Trophoblast cell (in vitro differentiated cells and primary cell): ENCODE measurements around the gene RAB7B.

Experiments
- DNase-seq, 2 donors: peaks; one replicate each; pipeline ENCODE4 v3.0.0-alpha.2; 2016
- H2AFZ ChIP-seq: 2 replicates; pipeline ENCODE4 v1.6.1; 2013; ENCODE audit warnings: low read length, moderate library complexity, mild to moderate bottlenecking; ENCODE audit not compliant: insufficient read depth, poor library complexity
- H2AK5ac ChIP-seq: 2 replicates; pipeline ENCODE4 v1.6.1; 2013; ENCODE audit warnings: mild to moderate bottlenecking, low read length
- H2BK120ac ChIP-seq: 2 replicates; pipeline ENCODE4 v1.6.1; 2013; ENCODE audit warnings: low read length, mild to moderate bottlenecking, moderate library complexity; ENCODE audit not compliant: insufficient read depth, poor library complexity
- H2BK12ac ChIP-seq: 2 replicates; pipeline ENCODE4 v1.6.1; 2013; ENCODE audit warnings: mild to moderate bottlenecking, low read length, moderate library complexity
- H2BK5ac ChIP-seq: 2 replicates; pipeline ENCODE4 v1.6.1; 2013; ENCODE audit warnings: low read length, low read depth, moderate library complexity, mild to moderate bottlenecking; ENCODE audit not compliant: poor library complexity
- H3K14ac ChIP-seq: 2 replicates; pipeline ENCODE4 v1.6.1; 2013; ENCODE audit warnings: mild to moderate bottlenecking, low read length
- H3K18ac ChIP-seq: 2 replicates; pipeline ENCODE4 v1.6.1; 2013; ENCODE audit warnings: mild to moderate bottlenecking, low read length
- H3K23ac ChIP-seq: 2 replicates; pipeline ENCODE4 v1.6.1; 2013; ENCODE audit warnings: low read length
- H3K27ac ChIP-seq: 2 replicates; pipeline ENCODE4 v1.5.1; 2013; ENCODE audit warnings: low read depth, mild to moderate bottlenecking, inconsistent platforms, low read length, moderate library complexity
- H3K27me3 ChIP-seq: 2 replicates; pipeline ENCODE4 v1.6.1; 2013; ENCODE audit warnings: inconsistent platforms, mild to moderate bottlenecking, low read length, moderate library complexity; ENCODE audit not compliant: insufficient read depth
- H3K36me3 ChIP-seq, 2 experiments: 1 replicate in 1 of 2; 2 replicates in 1 of 2; pipeline ENCODE4 v1.6.1; 2013; ENCODE audit warnings: low read length in 2 of 2, mild to moderate bottlenecking in 2 of 2, moderate library complexity in 1 of 2; ENCODE audit not compliant: insufficient read depth in 2 of 2, control insufficient read depth in 1 of 2
- H3K4ac ChIP-seq: 2 replicates; pipeline ENCODE4 v1.6.1; 2013; ENCODE audit warnings: low read depth, mild to moderate bottlenecking, low read length, moderate library complexity
- H3K4me1 ChIP-seq, 2 experiments: 1 replicate in 1 of 2; 2 replicates in 1 of 2; pipeline ENCODE4 v1.6.1; 2013; ENCODE audit warnings: low read length in 2 of 2, mild to moderate bottlenecking in 2 of 2, moderate library complexity in 1 of 2; ENCODE audit not compliant: insufficient read depth in 2 of 2, control insufficient read depth in 1 of 2
- H3K4me2 ChIP-seq: 2 replicates; pipeline ENCODE4 v1.6.1; 2013; ENCODE audit warnings: inconsistent platforms, mild to moderate bottlenecking, low read length, moderate library complexity
- H3K4me3 ChIP-seq: 2 replicates; pipeline ENCODE4 v1.5.1; 2013; ENCODE audit warnings: mild to moderate bottlenecking, low read depth, low read length, inconsistent platforms
- H3K79me1 ChIP-seq: one replicate; pipeline ENCODE4 v1.6.1; 2013; ENCODE audit warnings: low read length
- H3K79me2 ChIP-seq: 2 replicates; pipeline ENCODE4 v1.6.1; 2013; ENCODE audit warnings: low read length, mild to moderate bottlenecking; ENCODE audit not compliant: control insufficient read depth, insufficient read depth, poor library complexity
- H3K9ac ChIP-seq: 2 replicates; pipeline ENCODE4 v1.6.1; 2013; ENCODE audit warnings: mild to moderate bottlenecking, low read length
- H3K9me3 ChIP-seq: 2 replicates; pipeline ENCODE4 v1.6.1; 2013; ENCODE audit warnings: low read depth, mild to moderate bottlenecking, control low read depth, inconsistent platforms, low read length; ENCODE audit not compliant: insufficient read depth
- H4K12ac ChIP-seq: 2 replicates; pipeline ENCODE4 v1.6.1; 2013; ENCODE audit warnings: low read depth, mild to moderate bottlenecking, low read length, moderate library complexity
- H4K8ac ChIP-seq: 2 replicates; pipeline ENCODE4 v1.6.1; 2013; ENCODE audit warnings: low read depth, mild to moderate bottlenecking, low read length, moderate library complexity
- H4K91ac ChIP-seq: one replicate; pipeline ENCODE4 v1.6.1; 2013; ENCODE audit warnings: low read depth, mild to moderate bottlenecking, low read length, moderate library complexity
- WGBS: extraction: QIAGEN DNeasy Blood & Tissue Kit; methylation state at CpG from one replicate; pipeline ENCODE4 v1.1.7; 2013; ENCODE audit warnings: missing lambda C conversion rate; ENCODE audit not compliant: insufficient read length, insufficient coverage; ENCODE audit errors: extremely low coverage; 5-methylcytosine and 5-hydroxymethylcytosine counted together

Gene RAB7B

DNA sequence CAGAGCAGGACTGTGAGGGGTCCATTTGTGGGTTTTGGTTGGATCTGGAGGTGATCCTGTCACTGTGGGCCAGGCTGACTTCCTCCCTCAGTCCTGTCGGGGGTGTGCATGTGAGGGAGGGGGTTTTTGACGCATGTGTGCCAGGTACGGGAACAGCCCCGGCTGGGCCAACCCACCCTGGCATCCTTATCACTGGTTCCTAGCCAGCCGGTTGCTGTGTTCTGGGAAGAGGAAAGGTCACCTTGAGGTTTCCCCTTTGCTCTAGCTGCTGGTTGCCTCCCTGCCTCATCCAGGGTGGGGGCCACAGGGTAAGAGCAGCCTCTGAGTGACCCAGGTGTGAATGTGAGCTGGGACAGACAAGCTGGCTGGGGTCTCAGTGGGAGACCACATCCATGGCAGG lies 62.5 kb downstream of the RAB7B start:
- Histone ChIP-seq H3K4ac (no peak overlapping the region), H4K8ac (no peak overlapping the region), H2BK120ac (no peak overlapping the region), H2BK5ac (no peak overlapping the region), H3K79me1 (no peaks in the 10 kb centered on the region), H3K79me2 (no peaks in the 10 kb centered on the region), H3K27ac (no peak overlapping the region), H3K27me3 (no peaks in the 10 kb centered on the region), H3K4me2 (no peak overlapping the region), H4K91ac (no peak overlapping the region), H4K12ac (no peak overlapping the region), H3K9me3 (no peaks in the 10 kb centered on the region), H2AFZ (no peak overlapping the region), H3K4me3 (no peak overlapping the region), H3K23ac (no peak overlapping the region), H2BK12ac (no peak overlapping the region), H2AK5ac (no peak overlapping the region), H3K36me3 (no peaks in the 10 kb centered on the region), H3K9ac (no peak overlapping the region), H3K4me1 (peaks cover 0 to 2% of the 10 kb centered on the region in 2 experiments), H3K18ac (no peak overlapping the region), H3K14ac (no peak overlapping the region)
- DNase-seq, result no peak
- no CpG with 5 or more reads among the region's 5 CpGs for WGBS

DNA sequence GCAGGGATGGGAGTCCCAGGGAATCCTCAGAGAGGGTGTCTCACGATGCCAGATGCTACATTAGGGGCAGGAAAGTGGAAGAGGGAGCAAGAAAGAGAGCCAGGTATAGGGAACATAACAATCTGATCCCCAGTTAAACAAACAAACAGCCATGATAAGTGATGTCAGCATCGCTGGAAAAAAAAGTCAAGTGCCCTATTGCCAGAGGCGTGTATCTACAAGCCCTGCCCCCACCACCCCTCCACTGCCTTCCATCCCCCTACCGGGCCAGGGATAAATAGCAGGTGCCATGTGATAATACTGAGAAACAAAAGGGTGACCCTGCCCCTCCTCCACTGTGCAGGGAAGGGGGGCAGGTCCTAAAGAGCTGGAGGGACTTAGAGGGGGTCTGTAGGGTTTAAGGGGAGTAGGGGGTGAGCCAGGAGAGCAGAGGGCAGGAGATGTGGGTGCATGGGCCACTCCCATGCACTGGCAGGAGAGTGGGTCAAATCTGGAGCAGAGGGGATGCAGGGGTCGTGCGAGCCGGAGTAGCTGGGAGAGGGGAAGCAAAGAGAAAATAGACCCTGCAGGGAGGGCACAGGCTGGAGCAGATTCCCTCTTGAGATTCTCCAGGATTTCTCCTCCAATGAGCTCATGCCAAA lies 63.4 kb downstream of the RAB7B start:
- Histone ChIP-seq H3K79me2 (no peaks in the 10 kb centered on the region), H3K18ac (no peak overlapping the region), H3K79me1 (no peaks in the 10 kb centered on the region), H4K91ac (no peak overlapping the region), H2AK5ac (no peak overlapping the region), H4K8ac (no peak overlapping the region), H2BK12ac (no peak overlapping the region), H3K4ac (no peak overlapping the region), H4K12ac (no peak overlapping the region), H2BK5ac (no peak overlapping the region), H3K4me2 (no peak overlapping the region), H3K4me1 (peaks cover 0 to 2% of the 10 kb centered on the region in 2 experiments), H2BK120ac (no peak overlapping the region), H3K36me3 (no peaks in the 10 kb centered on the region), H3K9ac (no peak overlapping the region), H3K27ac (no peak overlapping the region), H3K14ac (no peak overlapping the region), H2AFZ (no peak overlapping the region), H3K27me3 (no peaks in the 10 kb centered on the region), H3K23ac (no peak overlapping the region), H3K9me3 (no peaks in the 10 kb centered on the region), H3K4me3 (no peak overlapping the region)
- DNase-seq, result no peak
- WGBS, result no CpG with 5 or more reads among the region's 7 CpGs

DNA sequence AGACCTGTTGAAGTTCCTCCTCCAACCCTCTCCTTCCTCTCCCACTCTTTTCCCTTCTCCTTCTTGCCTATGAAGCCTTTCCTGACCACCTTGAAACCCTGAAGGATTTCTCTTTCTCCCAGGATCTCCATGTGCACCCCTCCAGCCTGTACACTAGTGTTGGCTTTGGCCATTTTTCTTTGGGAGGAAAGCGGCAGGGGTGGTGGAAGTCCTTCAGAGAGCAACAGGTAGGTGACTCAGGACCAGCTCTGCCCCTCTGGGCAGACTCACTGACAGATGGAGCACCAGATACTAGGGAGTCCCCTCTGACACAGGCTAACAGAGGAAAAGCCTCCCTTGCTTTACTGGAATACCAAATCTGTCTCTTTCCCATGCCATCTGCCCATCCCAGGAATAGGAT lies 64.5 kb downstream of the RAB7B start:
- Histone ChIP-seq H3K9me3 (no peaks in the 10 kb centered on the region), H3K4me3 (no peak overlapping the region), H3K4ac (no peak overlapping the region), H4K8ac (no peak overlapping the region), H3K14ac (no peak overlapping the region), H3K4me1 (peaks cover 0 to 5% of the 10 kb centered on the region in 2 experiments), H3K79me2 (no peaks in the 10 kb centered on the region), H3K23ac (no peak overlapping the region), H4K12ac (no peak overlapping the region), H3K9ac (no peak overlapping the region), H2BK120ac (no peak overlapping the region), H2BK5ac (no peak overlapping the region), H3K18ac (no peak overlapping the region), H3K27me3 (no peaks in the 10 kb centered on the region), H3K36me3 (no peaks in the 10 kb centered on the region), H2BK12ac (no peak overlapping the region), H4K91ac (no peak overlapping the region), H3K27ac (no peak overlapping the region), H3K4me2 (no peak overlapping the region), H2AK5ac (no peak overlapping the region), H2AFZ (no peak overlapping the region), H3K79me1 (no peaks in the 10 kb centered on the region)
- DNase-seq, result no peak
- no CpG with 5 or more reads among the region's 1 CpG for WGBS

DNA sequence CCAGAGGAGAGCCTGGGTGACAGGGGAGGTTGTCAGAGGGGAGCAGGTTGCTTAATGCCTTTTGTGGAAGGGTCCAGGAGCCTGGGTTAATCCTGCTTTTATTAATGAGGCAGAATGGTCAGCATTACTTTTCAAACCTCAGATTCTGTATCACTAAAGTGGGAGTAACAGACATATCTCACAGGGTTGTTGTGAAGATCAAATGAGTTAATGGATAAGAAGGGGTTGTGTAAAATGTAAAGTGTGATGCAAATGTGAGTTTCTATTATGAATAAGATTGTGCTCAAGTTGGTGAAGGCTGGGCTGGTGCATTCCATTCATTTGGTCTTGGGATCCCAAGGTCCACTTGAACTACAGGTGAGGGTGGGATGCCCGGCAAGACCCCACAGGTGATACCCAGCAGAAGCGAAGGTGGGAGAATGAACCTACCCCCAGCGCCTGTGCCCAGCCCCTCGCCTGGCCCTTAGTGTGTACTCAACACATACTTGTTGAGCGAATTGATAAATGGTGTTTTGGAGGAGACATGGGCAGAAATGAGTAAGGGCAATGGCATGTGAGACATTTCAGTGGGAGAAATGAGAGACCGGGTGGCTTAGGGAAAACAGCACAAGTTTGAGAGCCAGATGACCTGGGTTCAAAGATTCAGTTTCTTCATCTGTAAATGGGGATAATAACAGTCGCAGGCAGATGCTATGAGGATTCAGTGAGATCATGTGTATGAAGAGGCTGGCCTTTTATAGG lies 66.2 kb downstream of the RAB7B start:
- no peak overlapping the region for H3K4me2 ChIP-seq
- no peak overlapping the region for H4K8ac ChIP-seq
- H3K14ac ChIP-seq, result no peak overlapping the region
- no peak overlapping the region for H4K12ac ChIP-seq
- H3K4me1 ChIP-seq, result peaks cover 0 to 10% of the 10 kb centered on the region in 2 experiments
- no peaks in the 10 kb centered on the region for H3K27me3 ChIP-seq
- no peaks in the 10 kb centered on the region for H3K79me2 ChIP-seq
- H2AK5ac ChIP-seq, result no peak overlapping the region
- no peaks in the 10 kb centered on the region for H3K9me3 ChIP-seq
- no peak overlapping the region for H2AFZ ChIP-seq
- H2BK120ac ChIP-seq, result no peak overlapping the region
- no CpG with 5 or more reads among the region's 7 CpGs for WGBS
- H3K36me3 ChIP-seq, result no peaks in the 10 kb centered on the region
- no peak overlapping the region for H3K23ac ChIP-seq
- no peak overlapping the region for H3K18ac ChIP-seq
- H3K4me3 ChIP-seq, result no peak overlapping the region
- no peak overlapping the region for H4K91ac ChIP-seq
- H2BK5ac ChIP-seq, result no peak overlapping the region
- H2BK12ac ChIP-seq, result no peak overlapping the region
- no peak overlapping the region for H3K4ac ChIP-seq
- no peak overlapping the region for H3K9ac ChIP-seq
- H3K27ac ChIP-seq, result no peak overlapping the region
- peak in 1 of 2 donors; percentile 15 for DNase-seq
- H3K79me1 ChIP-seq, result no peaks in the 10 kb centered on the region
